HG02973 (cell line): ENCODE data around the gene S100A7.
"Not testable (repeated sequence)": the region's sequence is repeated elsewhere in the genome, so short reads cannot be mapped to it uniquely, and the experiment has no call there.

ENCODE experiments used
- ATAC-seq: cut with Tn5 transposase; IDR thresholded peaks from one replicate; pipeline ENCODE4 v1.9.1; 2021; ENCODE audit warnings: moderate library complexity; ENCODE audit not compliant: unreplicated experiment

Gene S100A7

GRCh38 chr1:153431427-153431826 lies 29.0 kb downstream of the S100A7 start:
- ATAC-seq: no peak

DNA sequence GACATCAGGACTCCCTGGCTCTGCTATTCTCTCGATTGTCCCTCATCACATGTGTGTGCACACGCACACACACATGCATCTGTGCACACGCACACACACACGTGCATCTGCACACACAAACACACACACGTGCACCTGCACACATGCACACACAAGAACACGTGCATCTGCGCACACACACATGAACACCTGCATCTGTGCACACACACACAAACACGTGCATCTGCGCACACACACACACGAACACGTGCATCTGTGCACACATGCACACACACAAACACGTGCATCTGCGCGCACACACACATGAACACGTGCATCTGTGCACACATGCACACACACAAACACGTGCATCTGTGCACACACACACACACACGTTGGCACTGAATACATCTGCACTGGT lies 29.4 kb downstream of the S100A7 start:
- no peak for ATAC-seq

DNA sequence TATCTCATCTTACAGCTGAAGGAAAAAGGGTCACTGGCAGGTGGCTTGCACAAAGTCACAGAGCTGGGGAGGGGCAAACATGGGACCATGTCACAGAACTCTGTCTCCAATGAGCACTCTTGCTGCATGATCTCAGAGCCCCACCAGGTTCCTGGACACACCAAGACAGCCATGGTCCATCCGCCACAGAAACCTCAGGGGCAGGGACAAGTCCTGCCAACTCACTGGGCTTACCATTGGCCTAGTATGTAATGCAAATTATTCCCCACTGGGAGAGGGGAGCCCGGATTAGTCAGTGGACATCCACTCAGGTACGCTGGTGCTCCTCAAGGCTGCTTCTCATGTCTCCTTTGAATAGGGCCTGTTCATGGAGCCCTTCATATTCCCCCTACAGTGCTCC lies 29.9 kb downstream of the S100A7 start:
- ATAC-seq: no peak

GRCh38 chr1:153430166-153430553 lies 30.3 kb downstream of the S100A7 start:
- ATAC-seq: no peak

- ATAC-seq: no peak
These were observed 30.9 kb downstream of the S100A7 start for GRCh38 chr1:153429266-153430165.

- no peak for ATAC-seq
These were observed 31.7 kb downstream of the S100A7 start for GRCh38 chr1:153428791-153429190.

DNA sequence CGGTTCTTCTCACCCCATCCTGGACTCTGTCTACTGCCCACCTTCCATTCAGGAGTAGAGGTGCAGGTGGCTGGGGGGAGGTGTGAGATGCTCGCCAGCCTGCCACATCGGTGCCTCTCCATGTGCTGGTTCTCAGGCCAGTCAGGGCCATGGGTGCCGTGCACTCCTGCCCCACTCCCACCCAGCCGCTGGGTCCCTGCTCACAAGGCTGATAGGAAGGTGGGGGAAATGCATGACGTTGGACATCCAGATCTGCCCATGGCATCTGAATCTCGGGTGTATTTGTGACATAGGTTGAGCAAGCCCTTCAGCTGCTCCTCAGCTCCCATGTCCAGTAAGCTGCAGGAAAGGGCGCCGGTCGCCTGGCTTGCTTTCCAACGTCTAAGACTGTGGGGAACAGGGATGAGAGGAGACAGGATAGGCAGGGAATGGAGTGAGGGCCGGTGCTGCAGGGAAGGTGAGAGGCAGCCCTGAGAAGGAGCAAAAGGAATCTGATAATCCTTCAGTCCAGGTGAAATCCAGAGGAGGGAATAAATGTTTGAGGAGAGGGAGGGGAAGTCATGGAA lies 32.3 kb downstream of the S100A7 start:
- ATAC-seq: no peak

GRCh38 chr1:153426809-153427208 lies 33.6 kb downstream of the S100A7 start:
- ATAC-seq: no peak

- no peak for ATAC-seq
These were observed 37.9 kb downstream of the S100A7 start for GRCh38 chr1:153422450-153423068.

DNA sequence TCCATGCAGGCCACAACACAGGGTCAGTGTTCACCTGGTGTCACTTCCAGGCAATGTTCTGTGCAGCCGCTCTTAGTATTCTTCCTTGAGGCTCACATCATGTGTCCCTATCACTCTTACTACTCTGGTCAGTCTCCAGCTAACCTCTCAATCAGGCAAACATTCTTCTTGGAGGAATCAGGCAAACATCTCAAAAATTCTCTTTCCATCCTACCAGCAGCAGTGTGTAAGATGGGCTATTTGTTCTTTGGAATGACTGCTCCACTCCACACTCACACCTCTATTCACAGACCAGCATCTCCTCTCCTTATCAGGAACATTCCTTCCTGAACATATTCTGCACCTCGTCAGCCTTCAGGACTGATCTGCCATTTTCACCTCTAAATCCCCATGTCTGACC lies 40.1 kb downstream of the S100A7 start:
- ATAC-seq: no peak

DNA sequence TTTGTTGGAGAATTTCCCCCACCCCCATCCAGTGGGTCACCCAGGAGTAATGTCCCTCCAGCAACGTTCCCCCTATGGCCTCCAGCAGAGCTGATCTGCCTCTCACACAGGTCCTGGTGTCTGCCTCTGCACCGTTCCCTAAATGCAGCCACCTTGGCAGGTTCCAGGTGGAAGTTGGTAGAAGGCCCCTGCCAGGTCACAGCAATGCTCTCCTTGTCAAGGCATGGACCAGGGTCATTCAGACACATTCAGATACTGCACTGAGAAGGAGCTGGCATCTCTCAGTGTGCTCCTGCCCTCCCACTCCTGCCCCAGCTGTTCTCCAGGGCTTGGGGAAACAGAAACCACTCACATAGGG lies 41.0 kb downstream of the S100A7 start:
- not testable (repeated sequence) for ATAC-seq

DNA sequence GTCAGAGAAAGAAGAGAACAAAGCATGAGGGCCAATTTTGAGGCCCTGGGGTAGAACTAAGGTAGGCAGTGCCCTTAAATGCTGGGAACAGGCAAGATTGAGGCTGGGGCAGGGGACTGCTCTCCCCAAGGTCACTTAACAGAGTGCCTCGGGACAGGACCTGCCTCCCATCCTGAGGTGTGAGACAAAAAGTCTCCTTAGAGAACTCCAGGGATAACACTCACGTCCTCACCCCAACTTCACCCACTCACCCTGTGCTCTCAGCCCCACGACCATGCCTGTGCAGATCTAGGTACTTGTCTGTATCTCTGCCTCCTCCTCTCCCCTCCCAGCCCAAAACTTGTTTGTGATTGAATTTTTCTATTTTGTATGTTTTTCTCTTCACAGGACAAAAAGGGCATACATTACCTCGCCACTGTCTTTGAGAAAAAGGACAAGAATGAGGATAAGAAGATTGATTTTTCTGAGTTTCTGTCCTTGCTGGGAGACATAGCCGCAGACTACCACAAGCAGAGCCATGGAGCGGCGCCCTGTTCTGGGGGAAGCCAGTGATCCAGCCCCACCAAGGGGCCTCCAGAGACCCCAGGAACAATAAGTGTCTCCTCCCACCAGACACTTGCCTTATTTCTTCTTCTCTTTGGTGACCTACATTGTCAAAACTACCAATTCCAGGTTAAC lies 41.6 kb downstream of the S100A7 start:
- ATAC-seq: not testable (repeated sequence)

DNA sequence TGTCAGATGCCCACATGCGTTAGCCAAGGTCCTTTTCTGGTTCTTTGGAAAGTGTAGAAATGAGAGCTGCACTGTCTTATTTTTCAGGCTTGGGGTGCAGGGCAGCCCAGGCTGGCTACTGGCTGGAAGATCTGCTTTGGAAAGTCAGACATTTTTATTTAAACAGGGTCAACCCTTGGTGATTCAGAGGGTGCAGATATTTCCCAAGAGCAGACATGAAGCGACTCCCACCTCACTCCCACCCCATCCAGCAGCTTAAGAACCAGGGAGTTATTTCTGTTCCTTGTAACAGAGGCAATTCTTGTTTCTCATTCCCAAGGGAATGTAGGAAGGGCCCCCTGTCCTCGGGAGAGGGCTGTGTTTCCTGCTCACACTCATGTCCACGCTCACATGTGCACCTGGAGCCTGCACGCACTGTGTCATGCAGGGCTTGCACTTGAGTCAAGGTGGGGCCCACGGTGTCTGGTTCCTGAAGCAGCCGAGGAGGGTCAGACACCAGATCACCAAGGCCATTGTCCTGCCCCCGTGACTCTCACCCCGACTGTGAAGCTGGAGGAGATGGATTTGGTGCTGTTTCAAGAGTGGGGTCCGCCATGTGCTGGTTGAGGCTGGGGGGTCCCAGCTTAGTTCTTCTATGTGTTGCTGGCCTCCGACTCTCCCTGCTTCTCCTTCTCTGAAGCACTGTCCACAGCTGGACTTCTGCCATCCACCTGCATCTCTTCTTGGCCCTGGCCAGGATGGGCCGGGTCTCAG lies 43.1 kb downstream of the S100A7 start:
- ATAC-seq: no peak

GRCh38 chr1:153415850-153416570 lies 44.4 kb downstream of the S100A7 start, which contains the start of gene S100A7A:
Gene S100A7A (plus strand): TSS chr1:153416520. CDS start chr1:153418083, 1,563 bp downstream.
- ATAC-seq: no peak

DNA sequence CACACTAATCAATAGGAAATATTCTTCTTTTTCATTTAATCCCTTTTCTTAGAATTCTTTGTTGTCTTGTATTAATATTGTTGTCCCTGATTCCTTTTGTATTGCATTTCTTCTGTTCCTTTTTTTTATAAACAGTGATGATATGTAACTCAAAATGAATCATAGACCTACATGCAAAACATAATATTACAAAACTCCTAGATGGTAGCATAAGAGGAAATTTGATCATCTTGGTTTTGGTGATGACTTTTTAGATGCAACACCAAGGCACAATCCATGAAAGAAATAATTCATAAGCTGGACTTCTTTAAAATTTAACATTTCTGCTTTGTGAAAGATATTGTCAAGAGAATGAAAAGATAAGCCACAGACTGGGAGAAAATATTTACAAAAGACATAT lies 46.5 kb downstream of the S100A7 start:
- not testable (repeated sequence) for ATAC-seq
